Neural cell (in vitro differentiated cells): ENCODE results near the gene MYBBP1A. TPM values are rescaled to one million over a fixed set of nuclear protein-coding genes. Genes with fewer than 3 reads are reported as not detected.

Experiments used
- H2AFZ ChIP-seq: fragments of 200-600, 300-800 bp; sonication (generic), shearing (Covaris generic); 2 replicates; pipeline ENCODE4 v1.6.0; 2014; ENCODE audit warnings: low read depth, mild to moderate bottlenecking, antibody characterized with exemption, low read length, moderate library complexity
- H3F3A ChIP-seq: fragments of 200-600 bp; shearing (Covaris generic); 2 replicates; pipeline ENCODE4 v1.6.1; 2016; ENCODE audit warnings: mild to moderate bottlenecking, moderate library complexity, mixed read lengths, antibody characterized with exemption, low read length; ENCODE audit not compliant: insufficient read depth, poor library complexity, severe bottlenecking
- H3K27ac ChIP-seq: fragments of 200-600, 300-800 bp; sonication (generic), shearing (Covaris generic); 2 replicates; pipeline ENCODE4 v1.5.1; 2014; ENCODE audit warnings: mild to moderate bottlenecking, low read length, moderate library complexity
- H3K27me3 ChIP-seq: fragments of 300-800, 200-600 bp; sonication (generic), shearing (Covaris generic); 2 replicates; pipeline ENCODE4 v1.6.0; 2014; ENCODE audit warnings: mild to moderate bottlenecking, low read depth, low read length, moderate library complexity; ENCODE audit not compliant: insufficient read depth
- H3K36me3 ChIP-seq: fragments of 300-800, 200-600 bp; sonication (generic), shearing (Covaris generic); 2 replicates; pipeline ENCODE4 v1.5.1; 2014; ENCODE audit warnings: mild to moderate bottlenecking, antibody characterized with exemption, low read length, moderate library complexity; ENCODE audit not compliant: insufficient read depth
- H3K4me2 ChIP-seq: fragments of 300-800, 200-600 bp; sonication (generic), shearing (Covaris generic); 2 replicates; pipeline ENCODE4 v1.6.0; 2014; ENCODE audit warnings: mild to moderate bottlenecking, low read length
- H3K4me3 ChIP-seq: fragments of 300-800, 200-600 bp; sonication (generic), shearing (Covaris generic); 2 replicates; pipeline ENCODE4 v1.5.1; 2014; ENCODE audit warnings: mild to moderate bottlenecking, low read length, moderate library complexity
- H3K79me2 ChIP-seq: fragments of 200-600 bp; shearing (Covaris generic); replicated peaks from 2 replicates; pipeline ENCODE4 v1.6.0; 2014; ENCODE audit warnings: mild to moderate bottlenecking, low read length, moderate library complexity; ENCODE audit not compliant: insufficient read depth
- H3K9ac ChIP-seq: fragments of 300-800, 200-600 bp; sonication (generic), shearing (Covaris generic); 2 replicates; pipeline ENCODE4 v1.6.1; 2016; ENCODE audit warnings: mild to moderate bottlenecking, low read length, mixed read lengths
- H3K9me2 ChIP-seq: fragments of 200-600 bp; shearing (Covaris generic); 2 replicates; pipeline ENCODE4 v1.6.1; 2016; ENCODE audit warnings: mild to moderate bottlenecking, low read length, mixed read lengths; ENCODE audit not compliant: insufficient read depth
- H3K9me3 ChIP-seq: fragments of 200-600, 300-800 bp; sonication (generic), shearing (Covaris generic); 2 replicates; pipeline ENCODE4 v1.6.1; 2016; ENCODE audit warnings: mild to moderate bottlenecking, mixed run types, low read length, moderate library complexity, mixed read lengths
- H4K20me1 ChIP-seq: fragments of 200-600 bp; shearing (Covaris generic); 2 replicates; pipeline ENCODE4 v1.6.1; 2016; ENCODE audit warnings: mild to moderate bottlenecking, mixed run types; ENCODE audit not compliant: insufficient read depth
- CTCF ChIP-seq: fragments of 450-650 bp; IDR thresholded peaks from 2 replicates; pipeline ENCODE4 v1.5.1; 2014; ENCODE audit warnings: antibody characterized with exemption, mild to moderate bottlenecking, moderate library complexity; ENCODE audit not compliant: poor library complexity, severe bottlenecking
- EP300 ChIP-seq: fragments of 450-650 bp; conservative IDR thresholded peaks from 2 replicates; pipeline ENCODE4 v1.6.1; 2014; ENCODE audit warnings: antibody characterized with exemption, mild to moderate bottlenecking, moderate library complexity; ENCODE audit not compliant: poor library complexity, severe bottlenecking
- EZH2 ChIP-seq: fragments of 200-600, 300-800 bp; shearing (Covaris generic), sonication (generic); IDR thresholded peaks from 2 replicates; pipeline ENCODE4 v1.6.1; 2014; ENCODE audit warnings: antibody characterized with exemption, low read length, borderline replicate concordance, mild to moderate bottlenecking; ENCODE audit not compliant: insufficient read depth, poor library complexity, severe bottlenecking
- MXI1 ChIP-seq: fragments of 450-650 bp; conservative IDR thresholded peaks from 2 replicates; pipeline ENCODE4 v1.6.1; 2014; ENCODE audit warnings: antibody characterized with exemption, mild to moderate bottlenecking; ENCODE audit not compliant: poor library complexity, severe bottlenecking
- POLR2AphosphoS5 ChIP-seq: IDR thresholded peaks from 2 replicates; pipeline ENCODE4 v1.6.1; 2012
- RAD21 ChIP-seq: fragments of 450-650 bp; conservative IDR thresholded peaks from 2 replicates; pipeline ENCODE4 v1.6.1; 2014; ENCODE audit warnings: antibody characterized with exemption, mild to moderate bottlenecking, moderate library complexity
- REST ChIP-seq: IDR thresholded peaks from 2 replicates; pipeline ENCODE4 v1.6.1; 2012; ENCODE audit warnings: borderline replicate concordance
- SMC3 ChIP-seq: fragments of 450-650 bp; conservative IDR thresholded peaks from 2 replicates; pipeline ENCODE4 v1.6.1; 2014; ENCODE audit warnings: antibody characterized with exemption, mild to moderate bottlenecking, moderate library complexity; ENCODE audit not compliant: poor library complexity
- TAF1 ChIP-seq: IDR thresholded peaks from 2 replicates; pipeline ENCODE4 v1.6.1; 2012; ENCODE audit warnings: low read depth
- polyA plus RNA-seq: library from polyadenylated mRNA; depleted of rRNA; stranded (reverse); fragments of >200 nt; gene quantifications from 2 replicates; pipeline ENCODE4 v1.2.3, GENCODE V29; 2014

Gene MYBBP1A
- polyA plus RNA-seq, 1 donor from 2014 or later: 15.6 TPM

GRCh38 chr17:4549781-4550533 is 5.2 kb downstream of the MYBBP1A start:
- TF ChIP-seq EZH2 (no peak), TAF1 (no peak), CTCF (no peak), EP300 (no peak), RAD21 (no peak), MXI1 (no peak), REST (no peak), POLR2AphosphoS5 (no peak), SMC3 (no peak)
- Histone ChIP-seq H3K4me3 (no peak overlapping the region), H4K20me1 (no peaks in the 10 kb centered on the region), H3F3A (no peaks in the 10 kb centered on the region), H3K36me3 (no peaks in the 10 kb centered on the region), H3K79me2 (no peaks in the 10 kb centered on the region), H3K9me3 (no peaks in the 10 kb centered on the region), H3K27me3 (no peaks in the 10 kb centered on the region), H3K27ac (no peak overlapping the region), H3K9ac (no peak overlapping the region), H3K4me2 (no peak overlapping the region), H3K9me2 (no peaks in the 10 kb centered on the region), H2AFZ (no peak overlapping the region)

GRCh38 chr17:4548721-4549531 is 6.3 kb downstream of the MYBBP1A start:
- no peak for TF ChIP-seq SMC3
- Histone ChIP-seq H3K9me3 (no peaks in the 10 kb centered on the region), H3K27me3 (no peaks in the 10 kb centered on the region), H3K79me2 (no peaks in the 10 kb centered on the region), H3K4me3 (no peak overlapping the region), H4K20me1 (no peaks in the 10 kb centered on the region), H3K36me3 (no peaks in the 10 kb centered on the region), H3K4me2 (no peak overlapping the region), H3F3A (no peaks in the 10 kb centered on the region), H3K27ac (no peak overlapping the region), H3K9me2 (no peaks in the 10 kb centered on the region), H2AFZ (no peak overlapping the region), H3K9ac (no peak overlapping the region)
